ENCODE results near the gene CITED4. TPM values are rescaled to one million over a fixed set of nuclear protein-coding genes. Genes with fewer than 3 reads are reported as not detected.
A peak's percentile ranks its signal among the peaks of the same experiment; 100 is the strongest.

Gene CITED4
- total RNA-seq, 1 donor from 2014 or later: 7.1 TPM

DNA sequence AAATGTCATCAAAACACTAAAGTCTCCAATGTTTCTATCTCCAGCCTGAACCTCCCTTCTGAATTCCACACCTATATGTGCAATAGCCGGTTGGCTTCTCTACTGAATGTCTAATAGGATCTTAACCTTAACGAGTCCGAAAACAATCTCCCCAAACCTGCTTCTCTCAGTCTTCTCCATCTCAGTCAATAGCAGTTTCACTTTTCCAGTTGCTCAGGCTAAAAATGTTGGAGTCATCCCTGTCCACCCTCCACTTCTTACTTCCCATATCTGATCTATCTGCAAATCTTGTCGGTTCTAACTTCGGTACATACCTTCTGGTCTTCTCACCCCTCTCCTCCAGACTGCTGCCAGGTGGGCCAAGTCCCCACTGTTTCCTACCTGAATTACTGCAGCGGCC lies 25.5 kb upstream of the CITED4 start:
- no peak overlapping the region for H3K4me3 Mint-ChIP-seq (ENCODE audit: unreplicated experiment)
- peaks cover 10% of the 10 kb centered on the region for H3K9me3 Mint-ChIP-seq (ENCODE audit: unreplicated experiment)
- Histone ChIP-seq H3K9ac (ENCODE audit: low read length) (no peak overlapping the region), H3K27me3 (ENCODE audit: insufficient read depth, low read length) (no peaks in the 10 kb centered on the region), H3K4me3 (ENCODE audit: insufficient read depth, low read depth, low read length) (no peak overlapping the region), H3K27ac (ENCODE audit: low read depth, low read length) (no peak overlapping the region), H3K9me3 (ENCODE audit: insufficient read depth, low read depth, low read length) (no peaks in the 10 kb centered on the region), H3K36me3 (ENCODE audit: insufficient read depth, low read length) (no peaks in the 10 kb centered on the region), H3K4me2 (ENCODE audit: low read length) (no peak overlapping the region), H3K4me1 (ENCODE audit: insufficient read depth, low read length) (peaks cover 4% of the 10 kb centered on the region), H3K79me2 (ENCODE audit: insufficient read depth, low read length) (no peaks in the 10 kb centered on the region), H4K20me1 (ENCODE audit: insufficient read depth, low read length) (no peaks in the 10 kb centered on the region), H2AFZ (ENCODE audit: low read depth, low read length) (no peak overlapping the region)
- no peak for DNase-seq (ENCODE audit: low read depth)
- FAIRE-seq: no peak
- H3K27me3 Mint-ChIP-seq (ENCODE audit: low read depth, unreplicated experiment): peaks cover 41% of the 10 kb centered on the region
- no peak for TF ChIP-seq EZH2 (IDR thresholded peaks at IDR 0.05; ENCODE audit: insufficient read depth, low read length)
- TF ChIP-seq, protein P1, sequence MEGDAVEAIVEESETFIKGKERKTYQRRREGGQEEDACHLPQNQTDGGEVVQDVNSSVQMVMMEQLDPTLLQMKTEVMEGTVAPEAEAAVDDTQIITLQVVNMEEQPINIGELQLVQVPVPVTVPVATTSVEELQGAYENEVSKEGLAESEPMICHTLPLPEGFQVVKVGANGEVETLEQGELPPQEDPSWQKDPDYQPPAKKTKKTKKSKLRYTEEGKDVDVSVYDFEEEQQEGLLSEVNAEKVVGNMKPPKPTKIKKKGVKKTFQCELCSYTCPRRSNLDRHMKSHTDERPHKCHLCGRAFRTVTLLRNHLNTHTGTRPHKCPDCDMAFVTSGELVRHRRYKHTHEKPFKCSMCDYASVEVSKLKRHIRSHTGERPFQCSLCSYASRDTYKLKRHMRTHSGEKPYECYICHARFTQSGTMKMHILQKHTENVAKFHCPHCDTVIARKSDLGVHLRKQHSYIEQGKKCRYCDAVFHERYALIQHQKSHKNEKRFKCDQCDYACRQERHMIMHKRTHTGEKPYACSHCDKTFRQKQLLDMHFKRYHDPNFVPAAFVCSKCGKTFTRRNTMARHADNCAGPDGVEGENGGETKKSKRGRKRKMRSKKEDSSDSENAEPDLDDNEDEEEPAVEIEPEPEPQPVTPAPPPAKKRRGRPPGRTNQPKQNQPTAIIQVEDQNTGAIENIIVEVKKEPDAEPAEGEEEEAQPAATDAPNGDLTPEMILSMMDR (IDR thresholded peaks at IDR 0.05; ENCODE audit: insufficient read depth, low read depth, low read length): no peak
- no peaks in the 10 kb centered on the region for H3K36me3 Mint-ChIP-seq (ENCODE audit: low read depth, unreplicated experiment)
- H3K27ac Mint-ChIP-seq (ENCODE audit: unreplicated experiment): no peak overlapping the region
- peaks cover 7% of the 10 kb centered on the region for H3K4me1 Mint-ChIP-seq (ENCODE audit: low read depth, unreplicated experiment)

DNA sequence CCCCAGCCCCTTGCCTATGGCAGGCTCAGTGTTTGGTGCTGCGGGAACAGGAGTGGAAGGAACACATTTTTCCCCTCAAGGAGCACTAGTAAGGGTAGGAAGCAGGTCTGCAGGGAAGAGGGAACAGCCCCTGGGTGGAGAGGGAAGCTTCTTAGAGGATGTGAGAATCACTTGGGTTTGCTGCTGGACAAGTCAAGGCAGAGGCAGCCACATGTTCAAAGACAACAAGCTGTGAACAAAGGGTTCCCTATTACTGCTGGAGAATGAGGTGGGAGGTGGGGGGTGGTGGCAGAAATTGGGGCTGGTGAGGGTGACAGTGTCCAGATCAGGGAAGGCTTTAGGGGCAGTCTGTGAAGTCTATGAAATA lies 24.8 kb upstream of the CITED4 start:
- Histone ChIP-seq H2AFZ (ENCODE audit: low read depth, low read length) (no peak overlapping the region), H3K9me3 (ENCODE audit: insufficient read depth, low read depth, low read length) (no peaks in the 10 kb centered on the region), H4K20me1 (ENCODE audit: insufficient read depth, low read length) (no peaks in the 10 kb centered on the region), H3K4me3 (ENCODE audit: insufficient read depth, low read depth, low read length) (no peak overlapping the region), H3K9ac (ENCODE audit: low read length) (no peak overlapping the region), H3K79me2 (ENCODE audit: insufficient read depth, low read length) (no peaks in the 10 kb centered on the region), H3K27ac (ENCODE audit: low read depth, low read length) (no peak overlapping the region), H3K36me3 (ENCODE audit: insufficient read depth, low read length) (no peaks in the 10 kb centered on the region), H3K27me3 (ENCODE audit: insufficient read depth, low read length) (no peaks in the 10 kb centered on the region), H3K4me1 (ENCODE audit: insufficient read depth, low read length) (peaks cover 4% of the 10 kb centered on the region), H3K4me2 (ENCODE audit: low read length) (no peak overlapping the region)
- FAIRE-seq: no peak
- H3K9me3 Mint-ChIP-seq (ENCODE audit: unreplicated experiment): peaks cover 10% of the 10 kb centered on the region
- TF ChIP-seq, protein P1 (IDR thresholded peaks at IDR 0.05; ENCODE audit: insufficient read depth, low read depth, low read length): no peak
- no peak for TF ChIP-seq EZH2 (IDR thresholded peaks at IDR 0.05; ENCODE audit: insufficient read depth, low read length)
- H3K27ac Mint-ChIP-seq (ENCODE audit: unreplicated experiment): no peak overlapping the region
- DNase-seq (ENCODE audit: low read depth): no peak
- H3K4me3 Mint-ChIP-seq (ENCODE audit: unreplicated experiment): no peak overlapping the region
- peaks cover 41% of the 10 kb centered on the region for H3K27me3 Mint-ChIP-seq (ENCODE audit: low read depth, unreplicated experiment)
- peaks cover 9% of the 10 kb centered on the region for H3K4me1 Mint-ChIP-seq (ENCODE audit: low read depth, unreplicated experiment)
- H3K36me3 Mint-ChIP-seq (ENCODE audit: low read depth, unreplicated experiment): no peaks in the 10 kb centered on the region

DNA sequence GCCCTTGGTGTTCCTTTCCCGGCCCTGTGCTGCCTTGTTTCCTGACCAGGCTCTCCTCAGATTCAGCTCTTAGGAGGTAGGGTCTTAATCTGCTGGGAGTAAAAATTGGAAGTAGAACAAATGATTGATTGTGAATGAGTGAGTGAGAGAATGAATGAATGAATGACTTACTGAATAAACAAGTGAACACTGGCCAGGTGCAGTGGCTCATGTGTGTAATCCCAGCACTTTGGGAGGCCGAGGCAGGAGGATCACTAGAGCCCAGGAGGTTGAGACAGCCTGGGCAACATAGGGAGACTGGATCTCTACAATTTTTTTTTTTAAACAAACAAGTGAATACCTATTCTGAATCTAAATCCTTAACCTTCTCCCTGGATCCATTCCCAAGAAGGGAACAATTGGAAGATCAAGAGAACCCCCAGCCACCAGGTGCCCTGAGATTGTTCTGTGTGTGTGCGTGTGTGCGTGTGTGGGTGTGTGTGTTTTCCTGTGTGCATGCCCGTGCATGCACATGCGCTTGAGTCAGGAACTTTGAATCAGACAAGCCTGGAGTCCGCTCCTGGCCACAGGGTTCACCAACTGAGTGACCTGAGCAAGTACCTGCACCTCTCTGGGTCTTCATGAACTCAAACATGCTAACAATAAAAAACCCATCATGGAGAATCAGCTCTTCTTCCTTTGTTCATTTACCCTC lies 24.3 kb upstream of the CITED4 start:
- Mint-ChIP-seq H3K27me3 (ENCODE audit: low read depth, unreplicated experiment) (peaks cover 41% of the 10 kb centered on the region), H3K4me1 (ENCODE audit: low read depth, unreplicated experiment) (peaks cover 9% of the 10 kb centered on the region), H3K9me3 (ENCODE audit: unreplicated experiment) (peaks cover 10% of the 10 kb centered on the region), H3K27ac (ENCODE audit: unreplicated experiment) (no peak overlapping the region), H3K4me3 (ENCODE audit: unreplicated experiment) (peak overlapping the region; percentile 30), H3K36me3 (ENCODE audit: low read depth, unreplicated experiment) (no peaks in the 10 kb centered on the region)
- DNase-seq (ENCODE audit: low read depth): no peak
- Histone ChIP-seq H3K79me2 (ENCODE audit: insufficient read depth, low read length) (no peaks in the 10 kb centered on the region), H3K9me3 (ENCODE audit: insufficient read depth, low read depth, low read length) (no peaks in the 10 kb centered on the region), H2AFZ (ENCODE audit: low read depth, low read length) (no peak overlapping the region), H3K27ac (ENCODE audit: low read depth, low read length) (no peak overlapping the region), H3K36me3 (ENCODE audit: insufficient read depth, low read length) (no peaks in the 10 kb centered on the region), H3K9ac (ENCODE audit: low read length) (no peak overlapping the region), H4K20me1 (ENCODE audit: insufficient read depth, low read length) (no peaks in the 10 kb centered on the region), H3K4me3 (ENCODE audit: insufficient read depth, low read depth, low read length) (no peak overlapping the region), H3K27me3 (ENCODE audit: insufficient read depth, low read length) (no peaks in the 10 kb centered on the region), H3K4me2 (ENCODE audit: low read length) (no peak overlapping the region), H3K4me1 (ENCODE audit: insufficient read depth, low read length) (peaks cover 4% of the 10 kb centered on the region)
- no peak for TF ChIP-seq EZH2 (IDR thresholded peaks at IDR 0.05; ENCODE audit: insufficient read depth, low read length)
- TF ChIP-seq, protein P1 (IDR thresholded peaks at IDR 0.05; ENCODE audit: insufficient read depth, low read depth, low read length): no peak
- FAIRE-seq: no peak
